SHP77 (cell line): ENCODE measurements around the gene PPP1R12C.
"Not testable (repeated sequence)": the region's sequence is repeated elsewhere in the genome, so short reads cannot be mapped to it uniquely, and the experiment has no call there.

Experiments
- DNase-seq, 2 experiments: peaks; one replicate each; lab custom pipeline; 2025; lab: John Stamatoyannopoulos, UW

Gene PPP1R12C

GRCh38 chr19:55112246-55112776 lies 5.1 kb downstream of the PPP1R12C start:
- no peak for DNase-seq

- no peak for DNase-seq
Observed at GRCh38 chr19:55111238-55111831, 6.1 kb downstream of the PPP1R12C start.

- DNase-seq: no peak
Observed at GRCh38 chr19:55109527-55110291, 7.7 kb downstream of the PPP1R12C start.

- DNase-seq: not testable (repeated sequence)
Observed at GRCh38 chr19:55107252-55107651, 10.2 kb downstream of the PPP1R12C start.

- no peak for DNase-seq
Observed at GRCh38 chr19:55106591-55106990, 10.8 kb downstream of the PPP1R12C start.

GRCh38 chr19:55105237-55105636 lies 12.2 kb downstream of the PPP1R12C start:
- DNase-seq: no peak

- no peak for DNase-seq
Observed at GRCh38 chr19:55103190-55103589, 14.2 kb downstream of the PPP1R12C start.

GRCh38 chr19:55101261-55101660 lies 16.2 kb downstream of the PPP1R12C start:
- DNase-seq: no peak

- no peak for DNase-seq
Observed at GRCh38 chr19:55099557-55100506, 17.6 kb downstream of the PPP1R12C start.

- DNase-seq: no peak
Observed at GRCh38 chr19:55098716-55099556, 18.5 kb downstream of the PPP1R12C start.

GRCh38 chr19:55097864-55098715 lies 19.3 kb downstream of the PPP1R12C start:
- no peak for DNase-seq

- DNase-seq: no peak
Observed at GRCh38 chr19:55096061-55096701, 21.3 kb downstream of the PPP1R12C start.

GRCh38 chr19:55095260-55096060 lies 22.0 kb downstream of the PPP1R12C start:
- DNase-seq: no peak

- DNase-seq: no peak
Observed at GRCh38 chr19:55094456-55095259, 22.8 kb downstream of the PPP1R12C start.

- no peak for DNase-seq
Observed at GRCh38 chr19:55092423-55093318, 24.8 kb downstream of the PPP1R12C start.

- DNase-seq: no peak
Observed at GRCh38 chr19:55091955-55092354, 25.5 kb downstream of the PPP1R12C start.
